GM20431 (cell line): ENCODE data around the gene ATG2B.

Experiments
- in situ Hi-C: fragments of 300-500 bp; cut with MseI, MboI; formaldehyde crosslinking; loops from one replicate; pipeline ENCODE4 v1.15.0; 2020; ENCODE audit warnings: low sequenced_read_pairs; ENCODE audit not compliant: unreplicated experiment

ATG2B gene

DNA sequence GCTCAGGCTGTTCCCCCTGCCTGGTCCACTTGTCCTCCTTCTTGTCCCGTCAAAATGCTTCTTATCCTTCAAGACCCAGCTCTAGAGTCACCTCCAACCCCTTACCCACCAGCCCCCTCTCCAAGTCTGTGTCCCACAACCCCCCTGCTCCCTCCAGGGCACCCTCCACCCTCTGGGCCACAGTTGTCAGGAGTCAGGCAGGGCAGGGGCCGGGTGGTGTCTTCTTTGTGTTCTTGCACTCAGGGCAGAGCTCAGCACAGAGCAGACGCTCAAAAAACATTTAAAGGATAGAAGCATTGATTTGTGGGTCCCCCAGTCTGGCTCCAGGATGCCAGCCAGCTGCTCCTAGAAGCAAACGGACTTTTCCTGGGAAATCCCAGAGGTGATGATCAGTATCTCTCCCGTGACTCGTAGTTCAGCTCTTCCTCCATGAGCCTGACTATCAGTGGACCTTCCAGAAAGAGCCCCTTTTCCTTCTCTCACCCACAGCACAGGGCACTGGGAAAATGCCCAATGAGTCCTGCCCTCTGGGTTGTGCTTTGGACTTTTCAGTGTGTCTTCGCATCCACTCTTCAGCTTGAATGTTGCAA is 124.4 kb downstream of the ATG2B start:
- in situ Hi-C loops = no loop called here

DNA sequence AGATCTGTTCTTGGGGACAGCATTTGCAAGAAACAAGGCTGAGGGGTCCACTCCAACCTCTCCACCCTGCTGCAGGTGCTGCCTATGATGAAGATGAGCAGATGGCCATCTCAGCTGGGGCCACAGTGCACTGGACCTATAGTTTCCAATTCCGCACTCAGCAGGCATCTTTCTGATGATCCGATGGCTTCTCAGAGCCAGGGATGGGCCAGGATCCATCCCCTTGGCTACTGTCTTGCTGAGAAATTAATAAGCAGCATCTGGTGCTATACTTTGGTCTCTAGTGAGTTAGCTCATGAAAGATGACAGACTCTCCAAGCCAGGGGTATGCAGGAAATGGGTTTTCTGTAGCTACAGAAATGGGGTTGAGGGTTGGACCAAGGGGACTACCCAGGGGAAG is 125.5 kb downstream of the ATG2B start:
- in situ Hi-C loops = no loop called here

DNA sequence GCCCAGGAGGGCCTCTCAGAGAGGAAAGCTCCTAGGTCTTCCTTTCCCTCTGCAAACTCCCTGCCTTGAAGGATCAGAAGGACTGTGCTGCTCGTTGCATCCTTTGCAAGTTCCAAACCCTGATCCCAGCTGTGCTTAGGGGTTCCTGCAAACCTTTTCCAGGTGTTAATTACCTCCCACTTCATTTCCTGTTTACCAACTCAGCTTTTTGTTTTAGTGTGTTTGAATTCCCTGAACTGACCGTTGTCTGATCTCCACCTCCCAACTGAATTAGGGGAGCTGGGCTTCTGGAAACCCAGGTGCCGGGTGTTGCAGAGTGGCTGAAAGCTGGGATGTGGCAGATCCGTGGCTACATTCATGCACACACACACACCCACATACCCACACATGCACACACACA is 127.7 kb downstream of the ATG2B start:
- in situ Hi-C loops = no loop called here

DNA sequence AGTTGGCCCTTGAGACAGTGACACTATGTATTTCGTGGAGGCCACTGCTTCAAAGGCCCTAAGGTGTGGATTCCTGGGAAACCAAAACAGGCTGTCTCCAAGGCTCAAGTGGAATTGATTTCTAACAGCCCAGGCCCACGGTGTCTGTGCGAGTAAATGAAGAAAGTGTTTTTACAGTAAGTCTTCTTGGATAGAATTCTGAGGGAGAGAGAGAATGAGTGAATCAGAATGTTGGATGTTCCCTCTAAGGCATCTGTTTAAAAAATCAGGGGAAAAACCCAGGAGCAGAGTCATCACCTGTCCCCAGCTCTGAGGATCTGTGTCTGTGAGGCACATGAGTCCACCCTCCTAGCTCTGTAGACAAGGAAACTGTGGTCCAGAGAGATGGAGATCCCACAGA is 129.5 kb downstream of the ATG2B start:
- in situ Hi-C loops = no loop called here

DNA sequence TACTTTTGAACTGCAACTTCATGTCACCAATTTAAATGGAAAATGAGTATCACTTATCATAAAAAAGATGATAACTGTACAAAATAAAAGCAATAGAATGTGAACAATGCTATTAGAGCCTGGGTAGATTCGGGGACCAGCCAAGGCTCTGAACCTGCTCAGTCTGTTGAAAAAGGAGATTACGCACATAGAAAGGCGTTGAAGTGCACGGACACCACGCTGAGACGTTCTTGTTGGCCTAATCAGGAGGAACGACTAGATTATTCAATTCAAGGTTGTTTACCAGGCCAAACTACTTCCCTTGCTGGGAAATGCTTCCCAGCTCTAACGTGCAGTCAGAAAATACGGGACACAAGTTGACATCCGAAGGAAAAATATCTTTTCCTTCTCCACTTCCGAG is 130.6 kb downstream of the ATG2B start:
- in situ Hi-C loops = no loop called here

DNA sequence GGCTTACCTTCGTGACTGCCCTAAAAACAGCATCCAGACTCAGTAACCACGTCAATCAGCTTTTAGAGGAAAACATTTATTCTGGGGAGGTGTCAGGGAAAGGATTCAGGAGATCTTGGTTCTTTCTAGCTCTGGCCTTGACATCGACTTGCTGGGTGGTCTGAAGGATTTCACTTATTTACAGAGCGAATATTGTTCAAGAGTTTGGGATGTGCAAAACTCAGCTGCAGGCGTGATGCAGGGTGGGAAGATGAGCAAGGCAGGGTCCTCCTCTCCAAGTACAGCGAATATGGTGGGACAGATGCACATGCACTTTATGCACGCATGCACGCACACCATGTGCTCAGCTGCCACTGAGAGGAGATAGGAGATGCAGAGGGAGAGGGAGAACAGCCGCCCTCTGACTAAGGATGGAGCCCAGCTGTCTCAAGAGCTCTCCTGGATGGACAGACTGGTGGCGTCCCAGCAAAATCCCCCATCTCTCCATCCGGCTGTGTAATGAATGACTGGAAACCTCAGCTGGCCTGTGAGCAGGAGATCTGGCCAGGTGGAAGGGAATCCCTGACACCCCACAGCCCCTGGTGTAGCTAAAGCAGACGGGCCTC is 131.5 kb downstream of the ATG2B start:
- in situ Hi-C loops = no loop called here

DNA sequence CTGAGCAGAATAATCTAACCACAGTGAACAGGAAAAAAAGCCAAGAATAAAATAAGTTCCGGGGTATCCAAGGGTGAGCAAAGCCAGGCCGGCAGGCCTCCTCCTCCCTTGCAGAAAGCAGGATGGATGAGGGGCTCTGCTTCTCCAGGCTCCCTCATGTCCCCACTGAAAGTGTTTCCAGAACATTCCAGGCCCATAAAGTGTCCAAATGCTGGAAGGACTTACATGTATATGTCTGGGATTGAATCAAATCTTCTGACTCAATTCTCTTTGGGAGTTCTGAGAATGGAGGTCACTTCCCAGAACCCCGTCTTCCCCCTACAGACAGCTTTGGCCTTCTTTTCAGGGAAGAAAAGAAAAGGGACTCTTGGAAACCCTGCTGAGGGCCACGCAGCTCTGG is 132.1 kb downstream of the ATG2B start:
- in situ Hi-C loops = no loop called here

DNA sequence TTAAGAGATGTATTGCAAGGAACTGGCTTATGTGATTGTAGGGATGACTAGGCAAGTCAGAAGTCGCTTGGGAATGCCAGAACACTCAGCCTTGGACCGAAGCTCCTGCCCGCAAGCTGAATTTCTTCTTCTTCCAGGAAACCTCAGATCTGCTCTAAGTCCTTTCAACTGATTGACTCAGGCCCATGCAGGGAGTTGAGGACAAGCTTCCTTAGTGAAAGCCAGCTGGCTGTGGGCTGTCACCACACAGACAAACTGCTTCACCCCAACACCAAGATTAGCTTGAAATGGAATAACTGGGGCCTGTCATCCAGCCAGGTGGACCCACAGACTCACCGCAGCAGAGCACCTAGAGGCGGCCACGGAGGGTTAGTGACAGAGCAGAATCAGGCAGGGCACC is 133.8 kb downstream of the ATG2B start:
- in situ Hi-C loops = no loop called here
